HepG2 (cell line): Measurements from ENCODE around the gene ZNF416. TPM values are rescaled to one million over a fixed set of nuclear protein-coding genes. Genes with fewer than 3 reads are reported as not detected.

ENCODE experiments used
- CAMTA2 ChIP-seq: sonication (generic); formaldehyde crosslinking; IDR thresholded peaks from 2 replicates; pipeline ENCODE4 v1.4.0; 2020; ENCODE audit warnings: mild to moderate bottlenecking, missing genetic modification reagents, borderline replicate concordance
- HNF1B ChIP-seq: sonication (generic); formaldehyde crosslinking; IDR thresholded peaks from 2 replicates; pipeline ENCODE4 v1.5.1; 2020; ENCODE audit warnings: mild to moderate bottlenecking, moderate library complexity, missing genetic modification reagents
- IRF9 ChIP-seq: sonication (generic); formaldehyde crosslinking; IDR thresholded peaks from 2 replicates; pipeline ENCODE4 v1.8.0; 2022; ENCODE audit warnings: missing genetic modification reagents, mild to moderate bottlenecking, borderline replicate concordance
- MYNN ChIP-seq: sonication (generic); formaldehyde crosslinking; IDR thresholded peaks from 2 replicates; pipeline ENCODE4 v1.4.0; 2020; ENCODE audit warnings: mild to moderate bottlenecking, low read depth, missing genetic modification reagents
- NKX3-1 ChIP-seq: sonication (generic); formaldehyde crosslinking; IDR thresholded peaks from 2 replicates; pipeline ENCODE4 v1.5.0; 2020; ENCODE audit warnings: missing genetic modification reagents
- POGZ ChIP-seq: sonication (generic); formaldehyde crosslinking; IDR thresholded peaks from 2 replicates; pipeline ENCODE4 v1.4.0; 2020; ENCODE audit warnings: mild to moderate bottlenecking, missing genetic modification reagents
- RARG ChIP-seq: sonication (generic); formaldehyde crosslinking; IDR thresholded peaks from 2 replicates; pipeline ENCODE4 v1.4.0; 2020; ENCODE audit warnings: low read depth, mild to moderate bottlenecking, missing genetic modification reagents
- SOX6 ChIP-seq, 2 experiments: fragments of 450-650 bp in 1 of 2; sonication (generic) in 1 of 2; formaldehyde crosslinking in 1 of 2; IDR thresholded peaks; 2 replicates each; pipeline versions ENCODE4 v1.4.0 to v1.6.1; 2017 to 2020; ENCODE audit warnings: antibody characterized with exemption in 1 of 2, mild to moderate bottlenecking in 1 of 2, missing genetic modification reagents in 1 of 2
- TCF7L2 ChIP-seq: IDR thresholded peaks from 2 replicates; pipeline ENCODE4 v1.6.1; 2011; ENCODE audit warnings: mild to moderate bottlenecking, low read depth, low read length, moderate library complexity
- ZBTB25 ChIP-seq: IDR thresholded peaks from 2 replicates; pipeline ENCODE4 v1.6.1; 2018; ENCODE audit warnings: missing genetic modification reagents
- ZBTB7A ChIP-seq: sonication (generic); formaldehyde crosslinking; IDR thresholded peaks from 2 replicates; pipeline ENCODE4 v1.8.0; 2022; ENCODE audit warnings: mild to moderate bottlenecking, missing genetic modification reagents
- ZKSCAN8 ChIP-seq: IDR thresholded peaks from 2 replicates; pipeline ENCODE4 v1.6.1; 2016; ENCODE audit warnings: borderline replicate concordance, missing genetic modification reagents, missing compliant biosample characterization
- ZNF318 ChIP-seq: sonication (generic); formaldehyde crosslinking; IDR thresholded peaks from 2 replicates; pipeline ENCODE4 v1.4.0; 2020; ENCODE audit warnings: mild to moderate bottlenecking, missing genetic modification reagents
- ZNF549 ChIP-seq: sonication (generic); formaldehyde crosslinking; IDR thresholded peaks from 2 replicates; pipeline ENCODE4 v1.5.0; 2020; ENCODE audit warnings: missing genetic modification reagents
- ZNF598 ChIP-seq: sonication (generic); formaldehyde crosslinking; IDR thresholded peaks from 2 replicates; pipeline ENCODE4 v1.5.1; 2020; ENCODE audit warnings: mild to moderate bottlenecking, missing genetic modification reagents, borderline replicate concordance
- ZNF607 ChIP-seq: sonication (generic); formaldehyde crosslinking; IDR thresholded peaks from 2 replicates; pipeline ENCODE4 v1.5.1; 2020; ENCODE audit warnings: missing genetic modification reagents, mild to moderate bottlenecking, borderline replicate concordance
- polyA plus RNA-seq, 8 experiments: library from polyadenylated mRNA; depleted of rRNA in 3 of 8; stranded (reverse) in 7 of 8; unstranded in 1 of 8; fragments of >200 nt; fragmentation: Illumina TruSeq in 4 of 8; extraction: Trizol in 4 of 8; gene quantifications; 2 replicates each; pipeline versions ENCODE4 v1.2.1 to v1.2.3, GENCODE V29; 2011 to 2016; ENCODE audit warnings: low read depth in 4 of 8, missing spikeins in 1 of 8, mixed read lengths in 1 of 8; ENCODE audit not compliant: insufficient read depth in 1 of 8
- total RNA-seq, 5 experiments: library from RNA; depleted of rRNA; stranded (reverse); fragments of >200 nt; fragmentation: Illumina TruSeq; extraction: Trizol; gene quantifications; 2 replicates each; pipeline ENCODE4 v1.2.3, GENCODE V29; 2016; ENCODE audit warnings: low read depth in 1 of 5

The ZNF416 gene
- total and polyA plus RNA-seq, 2 of the 13 experiments (the other 11 are each of a cell fraction or from before 2014, with no cell fraction given), result 1.5 to 5.3 TPM

GRCh38 chr19:57583521-57584416 is 5.1 kb upstream of the ZNF416 start, which contains the start of gene ZIK1 (continued):
- TF ChIP-seq ZNF607, result no peak
- no peak for TF ChIP-seq ZKSCAN8 (CRISPR knock-in tag)
- TF ChIP-seq TCF7L2, result no peak
- TF ChIP-seq RARG (CRISPR knock-in tag), result no peak
- TF ChIP-seq NKX3-1 (CRISPR knock-in tag), result no peak
- no peak for TF ChIP-seq ZBTB7A (CRISPR knock-in tag)
- TF ChIP-seq ZNF318, result no peak
- no peak for TF ChIP-seq ZNF549 (CRISPR knock-in tag)
- TF ChIP-seq ZNF598 (CRISPR knock-in tag), result peak; percentile 33; the same call in 1 of the 2 replicates
- no peak for TF ChIP-seq POGZ (CRISPR knock-in tag)
- no peak for TF ChIP-seq ZBTB25 (CRISPR knock-in tag)
- TF ChIP-seq MYNN (CRISPR knock-in tag), result no peak
- no peak for TF ChIP-seq IRF9 (CRISPR knock-in tag)
- TF ChIP-seq HNF1B, result no peak
- TF ChIP-seq CAMTA2 (CRISPR knock-in tag), result no peak
- TF ChIP-seq SOX6 (IDR thresholded peaks at IDR 0.05), result no peak
- 0 out of 2 replicates have a peak, but pooled peaks have one; percentile 17 for TF ChIP-seq SOX6 (CRISPR knock-in tag; IDR thresholded peaks at IDR 0.05)
